ENCODE data around the gene IQGAP2. TPM values are rescaled to one million over a fixed set of nuclear protein-coding genes. Genes with fewer than 3 reads are reported as not detected.

The IQGAP2 gene
- polyA plus RNA-seq, 1 experiment, result 0.01 TPM

DNA sequence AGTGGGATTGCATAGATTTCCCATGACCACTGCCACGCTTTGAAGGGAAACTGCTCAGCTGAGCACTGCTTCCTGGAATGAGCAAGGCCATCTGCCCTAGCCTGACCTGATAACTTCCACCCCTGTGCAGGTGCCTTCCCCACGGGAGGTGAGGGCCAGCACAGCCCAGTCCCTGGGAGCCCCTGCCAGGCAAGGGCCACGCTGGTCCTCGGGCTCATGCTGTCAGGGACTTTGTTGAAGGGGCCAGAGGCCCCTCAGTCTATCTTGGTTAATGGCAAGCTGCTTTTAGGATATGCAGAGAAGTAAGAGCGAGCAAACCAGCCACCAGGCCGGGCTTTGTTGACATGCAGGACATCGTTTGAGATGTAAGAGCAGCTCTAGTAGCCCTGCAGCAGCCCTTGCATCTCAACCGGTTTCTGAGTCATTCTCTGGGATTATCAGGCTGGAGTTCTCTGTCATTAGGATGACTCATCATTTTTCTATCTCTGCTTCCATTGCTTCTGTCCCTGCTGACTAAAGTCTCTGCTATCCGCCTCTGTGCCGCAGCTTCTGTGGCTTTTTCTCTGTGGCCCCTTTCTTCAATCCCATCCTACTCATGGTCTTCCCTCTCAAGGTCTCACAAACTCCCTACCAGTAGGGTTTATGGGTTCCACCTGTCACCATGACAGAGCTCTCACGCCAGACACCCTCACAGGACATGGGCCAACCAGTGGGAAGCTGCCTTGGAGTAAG, 30.6 kb upstream of the IQGAP2 start:
- DNase-seq (ENCODE audit: low read depth), result peak; percentile 27
- ChIA-PET POLR2A (no interaction called here), CTCF (no interaction called here)
- no peak overlapping the region for H3K4me3 ChIP-seq (ENCODE audit: low read depth, low read length)
- H3K27me3 ChIP-seq (ENCODE audit: control insufficient read depth, insufficient read depth, low read length), result no peaks in the 10 kb centered on the region
- TF ChIP-seq, protein P1, sequence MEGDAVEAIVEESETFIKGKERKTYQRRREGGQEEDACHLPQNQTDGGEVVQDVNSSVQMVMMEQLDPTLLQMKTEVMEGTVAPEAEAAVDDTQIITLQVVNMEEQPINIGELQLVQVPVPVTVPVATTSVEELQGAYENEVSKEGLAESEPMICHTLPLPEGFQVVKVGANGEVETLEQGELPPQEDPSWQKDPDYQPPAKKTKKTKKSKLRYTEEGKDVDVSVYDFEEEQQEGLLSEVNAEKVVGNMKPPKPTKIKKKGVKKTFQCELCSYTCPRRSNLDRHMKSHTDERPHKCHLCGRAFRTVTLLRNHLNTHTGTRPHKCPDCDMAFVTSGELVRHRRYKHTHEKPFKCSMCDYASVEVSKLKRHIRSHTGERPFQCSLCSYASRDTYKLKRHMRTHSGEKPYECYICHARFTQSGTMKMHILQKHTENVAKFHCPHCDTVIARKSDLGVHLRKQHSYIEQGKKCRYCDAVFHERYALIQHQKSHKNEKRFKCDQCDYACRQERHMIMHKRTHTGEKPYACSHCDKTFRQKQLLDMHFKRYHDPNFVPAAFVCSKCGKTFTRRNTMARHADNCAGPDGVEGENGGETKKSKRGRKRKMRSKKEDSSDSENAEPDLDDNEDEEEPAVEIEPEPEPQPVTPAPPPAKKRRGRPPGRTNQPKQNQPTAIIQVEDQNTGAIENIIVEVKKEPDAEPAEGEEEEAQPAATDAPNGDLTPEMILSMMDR (IDR thresholded peaks at IDR 0.05; ENCODE audit: insufficient read depth, low read depth, low read length), result no peak
- no peaks in the 10 kb centered on the region for H3K36me3 ChIP-seq (ENCODE audit: control insufficient read depth, insufficient read depth, low read length)

DNA sequence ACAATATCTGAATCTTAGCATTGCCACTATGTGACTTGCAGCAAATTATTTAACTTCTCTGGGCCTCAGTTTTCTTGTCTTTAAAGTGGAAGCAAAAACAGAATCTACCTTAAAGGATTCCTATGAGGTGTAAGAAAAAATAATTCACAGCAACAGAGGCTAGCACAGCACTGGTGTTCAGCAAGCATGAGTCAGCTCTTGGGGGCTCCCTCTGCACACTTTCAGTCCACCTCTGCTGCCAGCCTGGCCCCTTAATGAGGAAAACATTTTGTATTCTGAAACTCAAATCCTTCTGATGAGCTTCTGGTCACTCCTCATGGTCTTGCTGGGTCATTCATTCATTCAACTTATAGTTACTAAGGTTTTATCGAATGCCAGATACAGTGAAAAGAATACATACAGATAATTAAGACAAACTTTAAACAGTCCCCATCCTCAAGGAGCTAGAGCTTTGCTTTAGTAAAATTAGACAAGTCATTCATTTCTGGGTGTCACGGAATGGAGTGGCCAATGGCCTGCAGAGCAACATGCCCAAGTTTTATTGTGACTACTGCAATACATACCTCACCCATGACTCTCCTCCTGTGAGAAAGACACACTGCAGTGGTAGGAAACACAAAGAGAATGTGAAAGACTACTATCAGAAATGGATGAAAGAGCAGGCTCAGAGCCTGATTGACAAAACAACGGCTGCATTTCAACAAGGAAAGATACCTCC, 26.8 kb upstream of the IQGAP2 start:
- no peaks in the 10 kb centered on the region for H3K27me3 ChIP-seq (ENCODE audit: control insufficient read depth, insufficient read depth, low read length)
- H3K4me3 ChIP-seq (ENCODE audit: low read depth, low read length), result no peak overlapping the region
- CTCF ChIA-PET, result interaction anchor here (1.4 kb wide), 1 partner anchor 8 kb away, joined by 3 read pairs; no protein-coding TSS in a partner anchor
- H3K36me3 ChIP-seq (ENCODE audit: control insufficient read depth, insufficient read depth, low read length), result no peaks in the 10 kb centered on the region
- TF ChIP-seq, protein P1 (IDR thresholded peaks at IDR 0.05; ENCODE audit: insufficient read depth, low read depth, low read length), result no peak
- POLR2A ChIA-PET, result no interaction called here
- DNase-seq (ENCODE audit: low read depth), result no peak

DNA sequence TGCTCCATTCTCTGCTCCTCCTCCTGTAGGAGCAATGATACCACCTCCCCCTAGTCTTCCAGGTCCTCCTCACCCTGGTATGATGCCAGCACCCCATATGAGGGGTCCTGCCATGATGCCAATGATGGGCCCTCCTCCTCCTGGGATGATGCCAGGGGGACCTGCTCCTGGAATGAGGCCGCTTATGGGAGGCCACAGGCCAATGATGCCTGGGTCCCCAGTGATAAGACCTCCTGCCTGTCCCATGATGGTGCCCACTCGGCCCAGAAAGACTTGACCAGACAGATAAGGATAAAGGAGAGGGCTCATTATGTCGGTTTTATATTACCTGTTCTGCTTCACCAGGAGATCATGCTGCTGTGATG, 26.2 kb upstream of the IQGAP2 start:
- no peak overlapping the region for H3K4me3 ChIP-seq (ENCODE audit: low read depth, low read length)
- no peak for DNase-seq (ENCODE audit: low read depth)
- no peaks in the 10 kb centered on the region for H3K27me3 ChIP-seq (ENCODE audit: control insufficient read depth, insufficient read depth, low read length)
- POLR2A ChIA-PET, result no interaction called here
- CTCF ChIA-PET, result interaction anchor here (1.4 kb wide), 1 partner anchor 7 kb away, joined by 3 read pairs; no protein-coding TSS in a partner anchor
- no peaks in the 10 kb centered on the region for H3K36me3 ChIP-seq (ENCODE audit: control insufficient read depth, insufficient read depth, low read length)
- TF ChIP-seq, protein P1 (IDR thresholded peaks at IDR 0.05; ENCODE audit: insufficient read depth, low read depth, low read length), result no peak

DNA sequence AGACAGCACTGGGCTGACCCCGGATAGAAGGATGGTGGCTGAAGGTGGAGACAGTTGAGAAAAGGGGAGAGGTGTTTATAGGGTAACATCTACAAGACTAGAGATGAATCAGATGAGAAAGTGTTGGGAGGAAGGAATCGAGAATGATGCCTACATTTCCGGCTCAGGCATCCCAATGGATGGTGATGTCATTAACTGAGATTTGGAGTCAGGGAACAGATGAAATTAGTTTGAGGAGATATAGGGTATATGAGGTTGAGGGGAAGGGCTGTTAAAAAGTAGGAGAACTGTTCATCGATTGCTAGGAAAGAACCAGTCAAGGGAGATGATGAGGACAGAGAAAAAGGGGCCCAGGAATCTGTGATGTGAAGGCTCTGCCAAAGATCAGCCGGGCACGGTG, 24.7 kb upstream of the IQGAP2 start:
- CTCF ChIA-PET, result no interaction called here
- Histone ChIP-seq H3K4me3 (ENCODE audit: low read depth, low read length) (no peak overlapping the region), H3K36me3 (ENCODE audit: control insufficient read depth, insufficient read depth, low read length) (no peaks in the 10 kb centered on the region), H3K27me3 (ENCODE audit: control insufficient read depth, insufficient read depth, low read length) (no peaks in the 10 kb centered on the region)
- POLR2A ChIA-PET, result no interaction called here
- TF ChIP-seq, protein P1 (IDR thresholded peaks at IDR 0.05; ENCODE audit: insufficient read depth, low read depth, low read length), result no peak
- no peak for DNase-seq (ENCODE audit: low read depth)

DNA sequence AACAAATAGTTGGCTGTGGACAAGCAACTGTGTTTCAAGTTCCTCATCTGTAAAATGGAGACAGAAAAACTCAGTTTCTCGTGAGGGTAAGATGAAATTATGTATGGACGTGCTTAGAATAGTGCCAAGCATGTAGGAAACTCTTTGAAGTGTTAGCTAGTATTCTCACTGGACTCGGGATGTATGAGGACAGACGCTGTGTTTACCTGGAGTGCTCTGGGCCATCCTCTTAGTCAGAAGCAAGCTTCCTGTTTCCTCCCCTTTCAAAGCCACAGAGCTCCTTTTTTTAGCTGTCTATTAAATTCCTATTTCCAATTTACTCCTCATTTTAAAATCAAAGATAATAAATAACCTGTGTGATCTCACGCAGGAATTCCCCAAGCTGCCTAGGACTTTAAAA, 23.8 kb upstream of the IQGAP2 start:
- CTCF ChIA-PET, result no interaction called here
- TF ChIP-seq, protein P1 (IDR thresholded peaks at IDR 0.05; ENCODE audit: insufficient read depth, low read depth, low read length), result no peak
- POLR2A ChIA-PET, result no interaction called here
- DNase-seq (ENCODE audit: low read depth), result no peak
- Histone ChIP-seq H3K27me3 (ENCODE audit: control insufficient read depth, insufficient read depth, low read length) (no peaks in the 10 kb centered on the region), H3K36me3 (ENCODE audit: control insufficient read depth, insufficient read depth, low read length) (no peaks in the 10 kb centered on the region), H3K4me3 (ENCODE audit: low read depth, low read length) (no peak overlapping the region)
